ENCODE results near the gene CARD19.

GRCh38 chr9:93118863-93119702 is 23.1 kb downstream of the CARD19 start:
- TF ChIP-seq CTCF (IDR thresholded peaks at IDR 0.05), result no peak
- TF ChIP-seq POLR2A (IDR thresholded peaks at IDR 0.05), result no peak
